HAP-1 (cell line): ENCODE results near the gene APOBEC3H.

ENCODE experiments used
- DNase-seq, 2 experiments: peaks; one replicate each; pipeline ENCODE4 v3.0.0-alpha.2; 2016 to 2020; ENCODE audit warnings: low spot score in 2 of 2
- H3K27me3 ChIP-seq: fragments of 250-450 bp; sonication (Bioruptor Pico); 2 replicates; pipeline ENCODE4 v1.5.1; 2020; ENCODE audit warnings: low read depth, mild to moderate bottlenecking, moderate library complexity
- H3K36me3 ChIP-seq: fragments of 250-450 bp; sonication (Bioruptor Pico); replicated peaks from 2 replicates; pipeline ENCODE4 v1.5.1; 2020; ENCODE audit warnings: mild to moderate bottlenecking
- H3K4me1 ChIP-seq: fragments of 250-450 bp; sonication (Bioruptor Pico); 2 replicates; pipeline ENCODE4 v1.5.1; 2020; ENCODE audit warnings: mild to moderate bottlenecking
- H3K4me3 ChIP-seq: fragments of 250-450 bp; sonication (Bioruptor Pico); 2 replicates; pipeline ENCODE4 v1.5.1; 2020; ENCODE audit warnings: mild to moderate bottlenecking, moderate library complexity
- H3K9me3 ChIP-seq: fragments of 250-450 bp; sonication (Bioruptor Pico); 2 replicates; pipeline ENCODE4 v1.5.1; 2020; ENCODE audit warnings: mild to moderate bottlenecking, moderate library complexity
- in situ Hi-C: fragments of 300-500 bp; cut with MboI; formaldehyde crosslinking; loops from 3 replicates; pipeline ENCODE4 v1.14.3; 2020; ENCODE audit warnings: low sequenced_read_pairs, inconsistent platforms, mixed read lengths

Gene APOBEC3H

GRCh38 chr22:39129746-39130145 is 32.7 kb downstream of the APOBEC3H start:
- Histone ChIP-seq H3K4me3 (no peak overlapping the region), H3K9me3 (no peaks in the 10 kb centered on the region), H3K27me3 (no peaks in the 10 kb centered on the region), H3K4me1 (no peaks in the 10 kb centered on the region), H3K36me3 (no peaks in the 10 kb centered on the region)
- no peak for DNase-seq
- in situ Hi-C loops, result no loop called here

DNA sequence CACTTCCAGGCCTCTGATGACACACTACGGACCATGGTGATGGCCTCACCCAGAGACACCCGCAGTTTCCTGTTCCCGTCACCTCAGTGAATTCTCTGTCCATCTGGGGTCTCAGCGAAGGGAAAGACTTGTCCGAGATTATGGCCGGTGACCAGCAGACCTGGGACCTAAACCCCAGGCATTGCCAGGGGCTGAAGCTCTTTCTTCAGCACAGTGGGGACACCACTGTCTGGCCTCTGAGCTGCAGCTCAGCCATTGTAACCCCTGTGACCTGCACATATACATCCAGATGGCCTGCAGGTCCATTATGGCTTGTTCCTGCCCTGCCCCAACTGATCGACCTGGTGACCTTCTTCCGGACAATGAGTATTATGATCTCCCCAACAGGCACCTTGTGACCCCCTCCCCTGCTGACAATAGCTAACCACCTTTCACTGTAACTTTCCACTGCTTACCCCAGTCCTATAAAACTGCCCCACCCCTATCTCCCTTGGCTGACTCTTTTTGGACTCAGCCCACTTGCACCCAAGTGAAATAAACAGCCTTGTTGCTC is 33.2 kb downstream of the APOBEC3H start:
- in situ Hi-C loops, result no loop called here
- Histone ChIP-seq H3K4me1 (no peaks in the 10 kb centered on the region), H3K27me3 (no peaks in the 10 kb centered on the region), H3K4me3 (no peak overlapping the region), H3K9me3 (no peaks in the 10 kb centered on the region), H3K36me3 (no peaks in the 10 kb centered on the region)
- no peak for DNase-seq

DNA sequence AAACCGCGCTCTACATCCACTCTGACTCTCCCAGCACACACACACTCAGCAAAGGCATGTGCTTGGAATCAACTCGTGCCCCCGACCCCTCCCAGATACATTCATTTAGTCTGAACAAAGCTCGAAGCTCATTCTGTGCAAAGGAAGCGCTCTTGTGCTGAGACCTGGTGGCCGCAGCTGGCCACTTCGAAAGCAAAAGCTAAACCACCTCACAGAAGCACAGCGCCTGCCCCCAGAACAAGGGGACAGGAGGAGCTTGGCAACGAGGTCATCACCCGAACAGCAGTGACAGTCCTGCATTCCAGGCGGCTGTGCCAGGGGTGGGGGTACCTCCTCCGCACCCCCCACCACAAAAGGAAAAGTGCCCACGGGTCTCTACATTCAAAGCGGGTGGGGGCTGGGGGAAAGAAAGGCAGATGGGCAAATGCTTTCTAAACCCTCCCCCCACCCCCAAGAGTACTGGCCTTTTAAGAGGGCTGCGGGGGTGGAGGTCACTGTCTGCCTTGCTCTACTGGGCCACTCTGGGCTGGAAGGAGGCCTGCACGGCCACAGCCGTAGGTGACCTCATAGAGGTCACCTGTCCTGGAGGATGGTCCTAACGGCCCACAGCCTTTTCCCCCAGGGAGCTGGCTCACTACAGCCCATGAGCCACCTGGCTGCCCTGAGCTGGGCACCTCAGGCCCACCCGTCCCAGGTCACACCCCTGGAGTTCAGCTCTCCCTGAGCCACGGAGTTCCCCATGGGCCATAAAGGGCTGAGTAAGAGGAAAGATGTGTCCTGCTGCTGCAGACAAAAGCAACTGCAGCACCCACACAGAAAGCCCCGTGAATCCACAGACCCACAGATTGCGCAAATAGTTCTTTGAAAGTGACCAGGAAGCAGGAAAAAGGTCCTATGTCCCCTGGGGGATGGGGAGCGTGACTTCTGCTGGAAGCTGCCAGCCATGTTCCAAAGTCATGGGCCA is 34.1 kb downstream of the APOBEC3H start:
- no peak for DNase-seq
- H3K27me3 ChIP-seq, result no peaks in the 10 kb centered on the region
- in situ Hi-C loops, result no loop called here
- no peak overlapping the region for H3K4me3 ChIP-seq
- no peaks in the 10 kb centered on the region for H3K9me3 ChIP-seq
- H3K4me1 ChIP-seq, result no peaks in the 10 kb centered on the region
- H3K36me3 ChIP-seq, result no peaks in the 10 kb centered on the region

DNA sequence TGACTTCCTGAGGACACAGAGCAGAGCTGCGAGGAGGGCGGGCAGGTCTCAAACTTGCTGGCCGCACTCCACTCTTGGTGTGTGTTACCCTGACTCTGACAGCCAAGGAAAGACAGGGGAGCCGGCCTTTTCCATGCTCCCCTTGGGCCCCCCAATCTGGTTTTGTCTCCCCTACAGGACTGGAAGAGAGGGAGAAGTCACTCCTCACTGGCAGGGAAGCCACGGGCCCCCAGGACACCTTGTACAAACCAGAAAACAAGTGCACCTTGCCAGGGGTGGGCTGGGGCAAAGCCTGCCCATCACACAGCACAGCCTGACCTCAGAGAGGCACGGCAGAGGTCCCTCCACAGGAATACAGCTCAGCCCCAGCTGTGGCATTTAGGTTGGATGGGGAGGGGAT is 35.2 kb downstream of the APOBEC3H start:
- H3K4me1 ChIP-seq, result no peaks in the 10 kb centered on the region
- H3K27me3 ChIP-seq, result no peaks in the 10 kb centered on the region
- no peaks in the 10 kb centered on the region for H3K9me3 ChIP-seq
- no peak for DNase-seq
- no peak overlapping the region for H3K4me3 ChIP-seq
- no peaks in the 10 kb centered on the region for H3K36me3 ChIP-seq
- in situ Hi-C loops, result no loop called here

GRCh38 chr22:39132871-39133524 is 36.0 kb downstream of the APOBEC3H start:
- Histone ChIP-seq H3K4me3 (no peak overlapping the region), H3K9me3 (no peaks in the 10 kb centered on the region), H3K36me3 (no peaks in the 10 kb centered on the region), H3K27me3 (no peaks in the 10 kb centered on the region), H3K4me1 (no peaks in the 10 kb centered on the region)
- no peak for DNase-seq
- in situ Hi-C loops, result no loop called here

DNA sequence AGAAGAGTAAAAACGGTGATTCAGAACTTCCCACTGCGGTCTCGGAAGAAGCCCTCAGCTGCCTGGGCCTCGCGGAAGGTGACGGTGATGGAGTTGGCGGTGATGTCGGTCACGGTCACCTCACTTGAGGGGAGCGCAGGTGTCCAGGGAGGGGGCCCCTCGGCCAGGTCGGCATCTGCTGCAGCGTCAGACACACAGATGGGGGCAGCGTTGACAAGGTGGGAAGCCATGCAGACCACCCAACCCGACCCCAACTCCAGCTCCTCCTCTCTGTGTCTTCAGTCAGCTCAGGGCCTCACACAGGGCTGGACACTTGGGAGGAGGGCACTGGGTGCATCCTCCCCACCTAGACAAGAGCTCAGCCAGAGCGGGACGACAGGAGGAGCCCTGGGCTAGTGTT is 36.8 kb downstream of the APOBEC3H start:
- H3K4me1 ChIP-seq, result no peaks in the 10 kb centered on the region
- H3K4me3 ChIP-seq, result no peak overlapping the region
- no peaks in the 10 kb centered on the region for H3K27me3 ChIP-seq
- H3K9me3 ChIP-seq, result no peaks in the 10 kb centered on the region
- H3K36me3 ChIP-seq, result no peaks in the 10 kb centered on the region
- in situ Hi-C loops, result no loop called here
- DNase-seq, result no peak

DNA sequence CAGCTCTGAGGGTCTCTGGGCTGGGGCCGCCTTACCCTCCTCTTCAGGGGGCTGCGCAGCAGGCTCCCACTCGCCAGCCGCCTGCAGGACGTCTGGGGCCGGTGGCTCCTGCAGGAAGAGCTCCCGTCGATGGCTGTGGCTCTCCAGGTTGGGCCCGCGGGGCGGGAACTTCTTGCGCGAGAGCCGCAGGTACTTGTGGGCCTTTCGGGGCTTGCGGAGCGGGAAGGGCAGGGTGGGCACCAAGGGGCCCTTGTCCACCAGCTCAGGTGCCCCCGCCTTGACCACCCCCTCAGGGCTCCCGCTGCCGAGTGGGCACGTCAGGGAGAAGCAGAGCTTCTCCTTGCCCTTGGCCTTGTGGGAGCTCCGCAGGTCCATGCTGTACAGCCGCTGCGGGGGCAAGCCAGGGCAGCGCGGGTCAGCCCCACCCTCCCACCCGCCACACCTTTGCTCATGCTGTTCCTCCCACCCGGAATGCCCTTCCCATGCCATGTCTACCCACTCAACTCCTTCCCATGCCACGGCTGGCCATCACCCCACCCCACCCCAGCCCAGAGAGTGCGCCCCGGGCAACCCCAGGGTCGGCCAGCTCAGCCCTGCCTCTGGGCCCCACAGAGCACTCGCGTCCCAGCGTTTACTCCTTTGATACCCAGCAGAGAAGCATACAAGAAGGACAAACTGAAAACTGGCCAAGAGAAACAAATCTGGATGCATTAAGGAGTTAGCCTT is 37.5 kb downstream of the APOBEC3H start:
- no peaks in the 10 kb centered on the region for H3K27me3 ChIP-seq
- in situ Hi-C loops, result no loop called here
- H3K36me3 ChIP-seq, result no peaks in the 10 kb centered on the region
- H3K4me1 ChIP-seq, result no peaks in the 10 kb centered on the region
- no peak for DNase-seq
- H3K4me3 ChIP-seq, result no peak overlapping the region
- H3K9me3 ChIP-seq, result no peaks in the 10 kb centered on the region

DNA sequence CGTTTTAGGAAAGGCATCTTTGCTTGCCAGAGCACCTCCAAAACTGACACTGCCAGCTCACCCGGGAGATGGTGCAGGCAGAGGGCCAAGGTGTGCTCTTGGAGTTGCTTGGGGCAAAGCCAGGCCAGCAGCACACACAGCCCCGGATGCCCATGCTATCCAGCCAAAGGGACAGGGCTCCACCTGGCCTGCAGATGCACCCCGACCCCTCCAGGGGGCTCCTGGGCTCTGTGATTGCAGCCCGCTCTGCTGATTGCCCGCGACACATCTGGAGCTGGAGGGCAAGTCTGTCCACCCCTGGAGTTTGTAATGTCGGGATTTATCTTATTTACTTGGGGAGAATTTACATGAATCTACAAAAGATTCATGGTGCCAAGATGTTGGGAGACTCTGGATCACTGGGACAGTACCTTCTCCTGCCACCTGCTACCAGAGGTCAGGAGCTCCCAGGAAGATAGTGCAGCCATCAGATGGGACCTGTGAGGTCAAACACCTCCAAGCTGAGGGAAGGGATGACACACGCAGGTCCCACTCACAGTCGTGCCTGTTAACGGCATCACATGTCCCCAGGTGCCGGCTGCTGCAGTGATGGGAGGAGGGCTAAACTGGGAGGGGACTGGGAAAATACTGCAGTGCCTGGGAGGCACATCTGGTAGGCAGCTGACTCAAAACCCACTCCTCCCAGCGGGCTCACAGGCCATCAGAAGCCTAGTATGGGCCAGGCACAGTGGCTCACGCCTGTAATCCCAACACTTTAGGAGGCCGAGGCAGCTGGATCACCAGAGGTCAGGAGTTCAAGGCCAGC is 38.2 kb downstream of the APOBEC3H start:
- in situ Hi-C loops, result no loop called here
- DNase-seq, result peak; percentile 23 to 77

DNA sequence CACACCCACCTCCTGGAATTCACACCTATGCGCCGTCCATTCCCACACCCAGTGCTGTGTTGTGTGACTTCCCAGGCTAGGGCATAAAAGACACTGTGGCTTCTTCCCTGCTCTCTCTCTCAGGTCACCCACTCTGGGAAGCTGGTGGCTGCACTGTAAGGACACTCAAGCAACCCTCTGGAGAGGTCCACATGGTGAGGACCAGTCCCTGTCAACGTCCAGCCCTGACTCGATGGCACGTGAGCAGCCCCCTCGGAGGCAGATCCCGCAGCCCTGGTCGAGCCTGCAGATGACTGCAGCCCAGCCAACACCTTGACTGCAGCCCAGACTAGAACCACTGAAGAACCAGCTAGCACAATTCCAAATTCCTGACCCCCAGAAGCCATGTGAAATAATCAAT is 39.3 kb downstream of the APOBEC3H start:
- no peak for DNase-seq
- H3K27me3 ChIP-seq, result no peaks in the 10 kb centered on the region
- H3K4me3 ChIP-seq, result no peak overlapping the region
- H3K9me3 ChIP-seq, result no peaks in the 10 kb centered on the region
- H3K4me1 ChIP-seq, result no peaks in the 10 kb centered on the region
- no peaks in the 10 kb centered on the region for H3K36me3 ChIP-seq
- in situ Hi-C loops, result no loop called here

More for the DNA sequence above, 38.2 kb downstream of the APOBEC3H start:
- Histone ChIP-seq H3K36me3 (no peaks in the 10 kb centered on the region), H3K4me3 (no peak overlapping the region), H3K27me3 (no peaks in the 10 kb centered on the region), H3K4me1 (no peaks in the 10 kb centered on the region), H3K9me3 (no peaks in the 10 kb centered on the region)

- H3K4me1 ChIP-seq, result no peaks in the 10 kb centered on the region
- no peak for DNase-seq
- H3K36me3 ChIP-seq, result no peaks in the 10 kb centered on the region
- in situ Hi-C loops, result no loop called here
- no peaks in the 10 kb centered on the region for H3K9me3 ChIP-seq
- H3K27me3 ChIP-seq, result no peaks in the 10 kb centered on the region
- no peak overlapping the region for H3K4me3 ChIP-seq
Measured at GRCh38 chr22:39138357-39138997, 41.4 kb downstream of the APOBEC3H start.

- H3K27me3 ChIP-seq, result 0 out of 2 replicates have a peak, but pooled peaks cover 2% of the 10 kb centered on the region
- no peaks in the 10 kb centered on the region for H3K9me3 ChIP-seq
- H3K36me3 ChIP-seq, result no peaks in the 10 kb centered on the region
- DNase-seq, result no peak
- H3K4me1 ChIP-seq, result no peaks in the 10 kb centered on the region
- in situ Hi-C loops, result no loop called here
- no peak overlapping the region for H3K4me3 ChIP-seq
Measured at GRCh38 chr22:39139933-39140332, 42.9 kb downstream of the APOBEC3H start.

- in situ Hi-C loops, result no loop called here
- Histone ChIP-seq H3K4me3 (no peak overlapping the region), H3K27me3 (0 out of 2 replicates have a peak, but pooled peaks cover 2% of the 10 kb centered on the region), H3K36me3 (no peaks in the 10 kb centered on the region), H3K4me1 (no peaks in the 10 kb centered on the region), H3K9me3 (no peaks in the 10 kb centered on the region)
- DNase-seq, result no peak
Measured at GRCh38 chr22:39142088-39142680, 45.1 kb downstream of the APOBEC3H start.
